MCF 10A (cell line): ENCODE measurements around the gene CCDC177. TPM values are rescaled to one million over a fixed set of nuclear protein-coding genes. Genes with fewer than 3 reads are reported as not detected.

Experiments used
- Bru-seq: library from RNA; stranded (reverse); fragments of 400-500 nt; gene quantifications from one replicate; lab custom pipeline; 2021; lab: Mats Ljungman, UMichigan
- BruChase-seq, 2 experiments: library from RNA; stranded (reverse); fragments of 400-500 nt; gene quantifications; one replicate each; lab custom pipeline; 2021; lab: Mats Ljungman, UMichigan
- BruUV-seq: library from RNA; stranded (reverse); fragments of 400-500 nt; replicated peaks from 2 replicates; lab custom pipeline; 2021; lab: Mats Ljungman, UMichigan
- CTCF ChIA-PET: fragments of 300-600 bp; sonication (Branson Sonifier 250); formaldehyde crosslinking; extraction: SDS; loops from one replicate; lab custom pipeline; 2021; ENCODE audit warnings: antibody characterized with exemption, inconsistent platforms; lab: Yijun Ruan, JAX
- POLR2A ChIA-PET: fragments of 300-600, 350-650 bp; sonication (Branson Sonifier 250); formaldehyde crosslinking; extraction: SDS; loops from one replicate; lab custom pipeline; 2020; ENCODE audit warnings: antibody characterized with exemption, inconsistent platforms; lab: Yijun Ruan, JAX
- DNase-seq: peaks from one replicate; pipeline ENCODE4 v3.0.0-alpha.2; 2018; ENCODE audit not compliant: unreplicated experiment
- H3K27ac Mint-ChIP-seq: one replicate; pipeline ENCODE4 v1.8.0; 2022; ENCODE audit warnings: mild to moderate bottlenecking, low read depth, mixed read lengths; ENCODE audit not compliant: unreplicated experiment
- H3K27me3 Mint-ChIP-seq: one replicate; pipeline ENCODE4 v1.8.0; 2022; ENCODE audit warnings: mixed read lengths; ENCODE audit not compliant: insufficient read depth, unreplicated experiment
- H3K36me3 Mint-ChIP-seq: one replicate; pipeline ENCODE4 v1.8.0; 2022; ENCODE audit warnings: mild to moderate bottlenecking, moderate library complexity, mixed read lengths; ENCODE audit not compliant: insufficient read depth, unreplicated experiment
- H3K4me1 Mint-ChIP-seq: one replicate; pipeline ENCODE4 v1.8.0; 2022; ENCODE audit warnings: mixed read lengths; ENCODE audit not compliant: insufficient read depth, unreplicated experiment
- H3K4me3 Mint-ChIP-seq: one replicate; pipeline ENCODE4 v1.8.0; 2022; ENCODE audit warnings: mild to moderate bottlenecking, moderate library complexity, mixed read lengths; ENCODE audit not compliant: unreplicated experiment
- H3K9me3 Mint-ChIP-seq: one replicate; pipeline ENCODE4 v1.8.0; 2022; ENCODE audit warnings: mixed read lengths; ENCODE audit not compliant: unreplicated experiment
- intact Hi-C: fragments of 100-400 bp; cut with micrococcal nuclease; formaldehyde crosslinking; loops from 2 replicates; pipeline ENCODE4 v1.14.1; 2022
- long read RNA-seq: library from polyadenylated mRNA; stranded (forward); transcript quantifications from one replicate; pipeline ENCODE4 v2.0.0, GENCODE V29; 2022
- total RNA-seq: library from RNA; stranded (reverse); gene quantifications from 2 replicates; pipeline ENCODE4 v1.2.3, GENCODE V29; 2022
- TF ChIP-seq, protein P1 (sequence below): fragments of 200-600 bp; IDR thresholded peaks from one replicate; pipeline ENCODE4 v1.8.0; 2022; ENCODE audit warnings: antibody characterized with exemption, mild to moderate bottlenecking; ENCODE audit not compliant: unreplicated experiment

CCDC177 gene
- total RNA-seq (not detected in 2 replicates), Bru-seq, nascent RNA (not detected), BruChase-seq, experiment 1, labeled RNA remaining after a 6-hour chase (not detected), BruChase-seq, experiment 2, labeled RNA remaining after a 2-hour chase (percentile 11 among the genes with signal in this experiment)
- long read RNA-seq: 0 reads

DNA sequence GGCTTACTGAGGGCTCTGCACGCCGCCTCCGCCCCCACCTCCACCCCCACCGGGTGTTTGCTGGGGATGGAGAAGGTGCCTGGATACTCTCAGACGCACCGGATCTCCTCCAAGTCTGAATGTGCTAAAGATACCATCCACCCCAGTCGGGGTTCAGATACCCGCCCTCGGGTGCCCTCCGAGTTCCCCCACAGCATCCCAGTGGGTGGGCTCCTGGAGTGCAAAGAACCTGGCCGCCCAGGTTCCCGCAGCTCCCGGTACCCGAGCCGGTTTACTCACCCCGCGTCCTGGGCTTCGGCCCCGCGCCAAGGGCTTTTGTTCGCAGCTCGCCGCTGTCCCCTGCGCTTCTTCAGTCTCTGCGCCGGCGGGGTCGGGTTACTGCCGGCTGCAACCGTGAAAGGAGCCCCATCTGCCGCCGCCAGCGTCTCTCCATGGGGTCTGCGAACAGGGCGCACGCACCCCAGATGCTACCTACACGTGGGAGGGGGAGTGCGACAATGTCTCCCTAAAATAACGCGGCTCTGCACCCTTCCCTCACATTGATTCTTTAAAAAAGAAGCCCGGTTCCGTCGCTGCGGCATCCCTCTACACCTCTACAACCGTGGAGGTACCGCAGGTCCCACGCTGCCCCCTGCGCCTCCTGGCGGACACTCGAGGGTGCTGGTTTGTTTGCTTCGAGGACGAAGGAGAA lies at the start of gene CCDC177:
CCDC177 (minus strand) TSS at position 609 of the 691 bp plus-strand sequence. CDS start 1,249 bp downstream, outside the sequence.
- intact Hi-C loops: loop anchor here (1.0 to 2.0 kb wide), 2 partner anchors 39 to 332 kb away; no protein-coding TSS in a partner anchor
- Mint-ChIP-seq H3K4me3 (peak within 1 kb of the TSS; percentile 54), H3K9me3 (no peaks in the 10 kb centered on the region), H3K27me3 (peaks cover 36% of the 10 kb centered on the region), H3K27ac (no peak within 1 kb of the TSS), H3K4me1 (peaks cover 6% of the 10 kb centered on the region), H3K36me3 (no peaks in the 10 kb centered on the region)
- TF ChIP-seq, protein P1, sequence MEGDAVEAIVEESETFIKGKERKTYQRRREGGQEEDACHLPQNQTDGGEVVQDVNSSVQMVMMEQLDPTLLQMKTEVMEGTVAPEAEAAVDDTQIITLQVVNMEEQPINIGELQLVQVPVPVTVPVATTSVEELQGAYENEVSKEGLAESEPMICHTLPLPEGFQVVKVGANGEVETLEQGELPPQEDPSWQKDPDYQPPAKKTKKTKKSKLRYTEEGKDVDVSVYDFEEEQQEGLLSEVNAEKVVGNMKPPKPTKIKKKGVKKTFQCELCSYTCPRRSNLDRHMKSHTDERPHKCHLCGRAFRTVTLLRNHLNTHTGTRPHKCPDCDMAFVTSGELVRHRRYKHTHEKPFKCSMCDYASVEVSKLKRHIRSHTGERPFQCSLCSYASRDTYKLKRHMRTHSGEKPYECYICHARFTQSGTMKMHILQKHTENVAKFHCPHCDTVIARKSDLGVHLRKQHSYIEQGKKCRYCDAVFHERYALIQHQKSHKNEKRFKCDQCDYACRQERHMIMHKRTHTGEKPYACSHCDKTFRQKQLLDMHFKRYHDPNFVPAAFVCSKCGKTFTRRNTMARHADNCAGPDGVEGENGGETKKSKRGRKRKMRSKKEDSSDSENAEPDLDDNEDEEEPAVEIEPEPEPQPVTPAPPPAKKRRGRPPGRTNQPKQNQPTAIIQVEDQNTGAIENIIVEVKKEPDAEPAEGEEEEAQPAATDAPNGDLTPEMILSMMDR: peak; percentile 83
- peak; percentile 63 for DNase-seq
- CTCF ChIA-PET: interaction anchor here (0.5 to 7.4 kb wide), 25 partner anchors 11 to 311 kb away, joined by 3 to 113 read pairs (median 4); no protein-coding TSS in a partner anchor
- no TSS peak for BruUV-seq
- POLR2A ChIA-PET: interaction anchor here (0.6 to 1.2 kb wide), 3 partner anchors 39 to 404 kb away, joined by 3 to 9 read pairs (median 3); no protein-coding TSS in a partner anchor

DNA sequence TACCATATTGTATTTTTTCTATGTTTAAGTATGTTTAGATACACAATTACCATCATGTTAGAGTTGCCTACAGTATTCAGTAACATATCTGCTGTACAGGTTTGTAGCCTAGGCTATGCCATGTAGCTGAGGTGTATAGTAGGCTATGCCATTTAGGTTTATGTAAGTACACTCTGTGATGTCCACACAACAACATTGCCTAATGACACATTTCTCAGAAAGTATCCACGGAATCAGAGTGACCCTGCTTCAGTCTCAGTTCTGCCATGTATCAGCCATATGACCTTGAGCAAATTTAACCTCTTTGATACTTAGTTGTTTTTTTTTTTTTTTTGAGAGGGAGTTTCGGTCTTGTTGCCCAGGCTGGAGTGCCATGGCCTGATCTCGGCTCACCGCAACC lies 49.5 kb upstream of the CCDC177 start:
- TF ChIP-seq, protein P1: no peak
- DNase-seq: no peak
- POLR2A ChIA-PET: interaction anchor here (1.0 kb wide), 1 partner anchor 11 kb away, joined by 4 read pairs; no protein-coding TSS in a partner anchor
- H3K27ac Mint-ChIP-seq: no peak overlapping the region
- H3K4me3 Mint-ChIP-seq: no peak overlapping the region
- CTCF ChIA-PET: no interaction called here
- no TSS peak for BruUV-seq
- intact Hi-C loops: no loop called here
- peaks cover 31% of the 10 kb centered on the region for H3K4me1 Mint-ChIP-seq
- H3K36me3 Mint-ChIP-seq: peaks cover 14% of the 10 kb centered on the region
- no peaks in the 10 kb centered on the region for H3K9me3 Mint-ChIP-seq
- H3K27me3 Mint-ChIP-seq: no peaks in the 10 kb centered on the region

DNA sequence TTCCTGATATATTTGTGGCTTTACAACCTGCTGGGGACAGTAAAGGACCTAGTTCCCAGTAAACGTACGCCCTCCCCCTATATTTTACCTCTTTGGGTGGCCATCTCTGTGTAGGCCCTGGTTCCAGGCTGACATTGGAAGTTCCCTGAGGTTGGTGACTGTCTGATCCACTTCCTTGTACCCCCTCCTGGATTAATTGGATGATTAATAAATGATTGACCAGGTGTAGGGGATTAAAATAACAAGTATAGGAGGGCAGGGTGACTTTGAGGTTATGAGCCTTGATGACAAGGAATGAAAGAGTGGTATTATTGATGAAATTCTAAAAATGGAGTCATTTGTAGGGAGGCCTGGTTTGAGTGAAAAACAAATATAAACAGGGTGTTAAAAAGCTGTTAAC lies 46.3 kb upstream of the CCDC177 start:
- Mint-ChIP-seq H3K9me3 (no peaks in the 10 kb centered on the region), H3K4me1 (peaks cover 47% of the 10 kb centered on the region), H3K4me3 (no peak overlapping the region), H3K27ac (no peak overlapping the region), H3K36me3 (no peaks in the 10 kb centered on the region), H3K27me3 (no peaks in the 10 kb centered on the region)
- POLR2A ChIA-PET: interaction anchor here (0.6 to 1.0 kb wide), 2 partner anchors 95 to 146 kb away, joined by 3 to 5 read pairs; partner anchors contain the start of gene SRSF5
- intact Hi-C loops: no loop called here
- TF ChIP-seq, protein P1: no peak
- CTCF ChIA-PET: no interaction called here
- BruUV-seq: no TSS peak
- no peak for DNase-seq

DNA sequence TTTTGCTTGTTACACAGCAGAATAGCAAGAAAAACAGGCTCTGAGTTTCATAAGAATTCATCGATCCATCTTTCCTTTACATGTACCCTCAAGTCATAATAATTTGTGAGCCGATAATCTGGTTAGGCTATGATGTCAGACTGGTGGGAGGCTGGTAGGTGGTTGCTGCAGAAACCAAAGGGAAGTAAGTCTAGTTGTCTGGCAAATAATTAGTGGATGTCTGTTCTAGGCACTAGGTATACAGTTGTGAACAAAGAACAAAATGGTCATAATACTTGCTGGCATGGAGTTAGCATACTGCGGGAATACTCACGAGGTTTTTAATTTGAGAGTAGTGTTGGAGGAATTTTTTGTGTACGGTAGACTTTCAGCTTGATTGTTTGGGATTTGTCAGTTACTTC lies 45.5 kb upstream of the CCDC177 start:
- H3K4me1 Mint-ChIP-seq: peaks cover 49% of the 10 kb centered on the region
- H3K36me3 Mint-ChIP-seq: no peaks in the 10 kb centered on the region
- TF ChIP-seq, protein P1: no peak
- no peaks in the 10 kb centered on the region for H3K27me3 Mint-ChIP-seq
- POLR2A ChIA-PET: interaction anchor here (0.6 to 1.0 kb wide), 3 partner anchors 38 to 146 kb away, joined by 3 to 5 read pairs (median 3); partner anchors contain the start of gene SRSF5
- no peaks in the 10 kb centered on the region for H3K9me3 Mint-ChIP-seq
- H3K4me3 Mint-ChIP-seq: no peak overlapping the region
- no peak for DNase-seq
- intact Hi-C loops: no loop called here
- CTCF ChIA-PET: interaction anchor here (0.6 kb wide), 1 partner anchor 11 kb away, joined by 3 read pairs; no protein-coding TSS in a partner anchor
- BruUV-seq: no TSS peak
- H3K27ac Mint-ChIP-seq: peak overlapping the region; percentile 57
